Measurements from ENCODE around the gene KCTD11.

DNA sequence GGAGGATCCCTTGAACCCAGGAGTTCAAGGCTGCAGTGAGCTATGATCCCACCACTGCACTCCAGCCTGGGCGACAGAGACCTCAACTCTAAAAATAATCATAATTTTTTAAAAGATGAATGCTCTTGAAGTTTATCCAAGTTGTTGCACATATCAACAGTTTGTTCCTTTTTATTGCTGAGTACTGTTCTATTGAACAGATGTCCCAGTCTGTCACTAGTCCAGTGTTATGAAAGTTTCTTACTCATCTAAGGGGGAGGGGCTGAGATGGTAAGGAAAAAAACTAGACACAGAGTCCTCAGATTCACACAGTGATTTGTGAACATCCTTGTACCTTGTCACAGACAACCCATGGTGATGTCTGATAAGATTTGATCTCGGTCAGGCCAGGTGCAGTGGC, 11.8 kb upstream of the KCTD11 start:
- TF ChIP-seq POLR2A (IDR thresholded peaks at IDR 0.05; ENCODE audit: low read depth, low read length) (no peak), POLR2AphosphoS5 (IDR thresholded peaks at IDR 0.05; ENCODE audit: low read depth, low read length) (no peak)

Measured in GM12892 (cell line).